WTC11 (cell line): Measurements from ENCODE around the gene ZNF213. TPM values are rescaled to one million over a fixed set of nuclear protein-coding genes. Genes with fewer than 3 reads are reported as not detected.
A peak's percentile ranks its signal among the peaks of the same experiment; 100 is the strongest.

ENCODE experiments used
- ATAC-seq: fragments of 200-7000 bp; cut with Tn5 transposase; 2 replicates; pipeline ENCODE4 v1.10.0; 2021; ENCODE audit warnings: mild to moderate bottlenecking, moderate library complexity
- CTCF ChIA-PET: fragments of 300-600 bp; sonication (Branson Sonifier 250); formaldehyde crosslinking; loops from one replicate; lab custom pipeline; 2021; ENCODE audit warnings: antibody characterized with exemption; lab: Charles Lee
- POLR2A ChIA-PET: fragments of 350-600 bp; sonication (Branson Sonifier 250); formaldehyde crosslinking; loops from one replicate; lab custom pipeline; 2021; ENCODE audit warnings: antibody characterized with exemption; lab: Charles Lee
- DNase-seq: peaks from one replicate; pipeline ENCODE4 v3.0.0; 2021; ENCODE audit warnings: low spot score
- H3K27ac Mint-ChIP-seq: 2 replicates; pipeline ENCODE4 v1.8.0; 2021; ENCODE audit warnings: mixed read lengths
- H3K27me3 Mint-ChIP-seq: 2 replicates; pipeline ENCODE4 v1.8.0; 2021; ENCODE audit warnings: low read depth, mild to moderate bottlenecking, moderate library complexity, mixed read lengths
- H3K36me3 Mint-ChIP-seq: 2 replicates; pipeline ENCODE4 v1.8.0; 2021; ENCODE audit warnings: mixed read lengths
- H3K4me1 Mint-ChIP-seq: 2 replicates; pipeline ENCODE4 v1.8.0; 2022; ENCODE audit warnings: mixed read lengths
- H3K4me3 Mint-ChIP-seq: 2 replicates; pipeline ENCODE4 v1.8.0; 2021; ENCODE audit warnings: mild to moderate bottlenecking, moderate library complexity, mixed read lengths
- H3K9me3 Mint-ChIP-seq: 2 replicates; pipeline ENCODE4 v1.8.0; 2021; ENCODE audit warnings: mixed read lengths
- CREM ChIP-seq: sonication (generic); formaldehyde crosslinking; IDR thresholded peaks from 2 replicates; pipeline ENCODE4 v1.8.1; 2022; ENCODE audit warnings: mild to moderate bottlenecking, missing genetic modification reagents, moderate library complexity
- EMX1 ChIP-seq: fragments of 250-450 bp; sonication (Bioruptor Pico); IDR thresholded peaks from 2 replicates; pipeline ENCODE4 v1.8.0; 2021; ENCODE audit warnings: mild to moderate bottlenecking
- JUN ChIP-seq: sonication (generic); formaldehyde crosslinking; IDR thresholded peaks from 2 replicates; pipeline ENCODE4 v1.8.0; 2023; ENCODE audit warnings: mild to moderate bottlenecking, missing genetic modification reagents
- NR2C2 ChIP-seq: sonication (generic); formaldehyde crosslinking; IDR thresholded peaks from 2 replicates; pipeline ENCODE4 v1.8.0; 2022; ENCODE audit warnings: mild to moderate bottlenecking, missing genetic modification reagents
- NR3C1 ChIP-seq: sonication (generic); formaldehyde crosslinking; conservative IDR thresholded peaks from 2 replicates; pipeline ENCODE4 v1.8.1; 2023; ENCODE audit warnings: low read depth, mild to moderate bottlenecking, missing genetic modification reagents
- SMAD3 ChIP-seq: sonication (generic); formaldehyde crosslinking; IDR thresholded peaks from 2 replicates; pipeline ENCODE4 v1.8.0; 2022; ENCODE audit warnings: missing genetic modification reagents, mild to moderate bottlenecking, borderline replicate concordance
- SOX15 ChIP-seq: fragments of 250-450 bp; sonication (Bioruptor Pico); IDR thresholded peaks from 2 replicates; pipeline ENCODE4 v1.9.0; 2021; ENCODE audit warnings: mild to moderate bottlenecking
- SP1 ChIP-seq: sonication (generic); formaldehyde crosslinking; conservative IDR thresholded peaks from 2 replicates; pipeline ENCODE4 v1.8.1; 2022; ENCODE audit warnings: missing genetic modification reagents
- TCF7 ChIP-seq: sonication (generic); formaldehyde crosslinking; IDR thresholded peaks from 2 replicates; pipeline ENCODE4 v1.8.0; 2022; ENCODE audit warnings: mild to moderate bottlenecking, low read depth, missing genetic modification reagents, moderate library complexity
- TEAD4 ChIP-seq: sonication (generic); formaldehyde crosslinking; IDR thresholded peaks from 2 replicates; pipeline ENCODE4 v1.8.0; 2022; ENCODE audit warnings: mild to moderate bottlenecking, missing genetic modification reagents
- ZNF121 ChIP-seq: sonication (generic); formaldehyde crosslinking; IDR thresholded peaks from 2 replicates; pipeline ENCODE4 v1.8.0; 2023; ENCODE audit warnings: missing genetic modification reagents
- ZNF423 ChIP-seq: fragments of 250-450 bp; sonication (Bioruptor Pico); IDR thresholded peaks from 2 replicates; pipeline ENCODE4 v2.1.2; 2022; ENCODE audit warnings: mild to moderate bottlenecking, moderate library complexity
- total RNA-seq: library from RNA; stranded (reverse); gene quantifications from 3 replicates; pipeline ENCODE4 v1.2.3, GENCODE V29; 2021
- TF ChIP-seq, protein P1 (sequence below): fragments of 200-600 bp; IDR thresholded peaks from 2 replicates; pipeline ENCODE4 v1.8.0; 2022; ENCODE audit warnings: antibody characterized with exemption
- TF ChIP-seq, protein P2 (sequence below): sonication (generic); formaldehyde crosslinking; IDR thresholded peaks from 2 replicates; pipeline ENCODE4 v1.8.0; 2023; ENCODE audit warnings: mild to moderate bottlenecking, missing genetic modification reagents
- TF ChIP-seq, protein P3 (sequence below): sonication (generic); formaldehyde crosslinking; IDR thresholded peaks from 2 replicates; pipeline ENCODE4 v1.8.1; 2023; ENCODE audit warnings: mild to moderate bottlenecking, missing genetic modification reagents, moderate library complexity
- TF ChIP-seq, protein P4 (sequence below): fragments of 250-450 bp; sonication (Bioruptor Pico); IDR thresholded peaks from 2 replicates; pipeline ENCODE4 v1.9.0; 2021; ENCODE audit warnings: moderate library complexity, mild to moderate bottlenecking, inconsistent platforms, borderline replicate concordance
- TF ChIP-seq, protein P5 (sequence below): sonication (generic); formaldehyde crosslinking; IDR thresholded peaks from 2 replicates; pipeline ENCODE4 v1.8.1; 2022; ENCODE audit warnings: low read depth, mild to moderate bottlenecking, moderate library complexity, missing genetic modification reagents, borderline replicate concordance
- TF ChIP-seq, protein P6 (sequence below): sonication (generic); formaldehyde crosslinking; IDR thresholded peaks from 2 replicates; pipeline ENCODE4 v1.8.1; 2023; ENCODE audit warnings: mild to moderate bottlenecking, missing genetic modification reagents
- TF ChIP-seq, protein P7 (sequence below): sonication (generic); formaldehyde crosslinking; IDR thresholded peaks from 2 replicates; pipeline ENCODE4 v1.8.1; 2023; ENCODE audit warnings: mild to moderate bottlenecking, moderate library complexity, missing genetic modification reagents
- TF ChIP-seq, protein P8 (sequence below): sonication (generic); formaldehyde crosslinking; IDR thresholded peaks from 2 replicates; pipeline ENCODE4 v1.8.1; 2022; ENCODE audit warnings: mild to moderate bottlenecking, moderate library complexity, missing genetic modification reagents

The ZNF213 gene
- total RNA-seq, 1 experiment from 2014 or later = 11.6 TPM

DNA sequence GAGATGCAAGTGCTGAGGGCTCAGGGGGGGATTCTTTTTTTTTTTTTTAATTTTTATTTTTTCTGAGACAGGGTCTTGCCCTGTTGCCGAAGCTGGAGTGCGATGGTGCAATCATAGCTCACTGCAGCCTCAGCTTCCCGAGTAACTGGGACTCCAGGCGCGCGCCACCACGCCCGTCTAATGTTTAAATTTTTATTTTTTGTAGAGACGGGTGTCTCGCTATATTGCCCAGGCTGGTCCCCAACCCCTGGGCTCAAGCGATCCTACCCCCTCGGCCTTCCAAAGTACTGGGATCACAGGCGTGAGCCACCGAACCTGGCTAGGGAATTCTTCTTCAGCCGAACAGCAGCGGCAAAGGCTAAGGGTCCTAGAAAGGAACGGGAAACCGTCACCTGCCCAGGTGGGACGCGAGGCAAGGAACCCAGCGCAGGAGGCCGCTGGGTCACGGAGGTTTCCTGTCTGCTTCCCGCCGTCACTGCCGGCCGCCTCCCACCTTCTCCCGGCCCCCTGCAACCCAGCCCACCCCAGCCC lies 39.9 kb downstream of the ZNF213 start:
- Mint-ChIP-seq H3K36me3 (no peaks in the 10 kb centered on the region), H3K9me3 (no peaks in the 10 kb centered on the region), H3K4me3 (peak overlapping the region; percentile 75), H3K4me1 (peaks cover 25% of the 10 kb centered on the region), H3K27ac (no peak overlapping the region), H3K27me3 (peaks cover 57% of the 10 kb centered on the region)
- peak; percentile 85; the same call in 1 of the 2 replicates for TF ChIP-seq ZNF121
- no peak for TF ChIP-seq TCF7 (CRISPR knock-in tag)
- ATAC-seq (no peak), DNase-seq (no peak)
- ChIA-PET POLR2A (interaction anchor here (0.9 to 5.7 kb wide), 3 partner anchors 10 to 23 kb away, joined by 5 to 46 read pairs (median 7); no protein-coding TSS in a partner anchor), CTCF (interaction anchor here (0.6 to 9.7 kb wide), 24 partner anchors 9 to 226 kb away, joined by 3 to 95 read pairs (median 6); partner anchors contain the start of genes CLDN9, OR1F1, ZNF174 and ZNF213)

DNA sequence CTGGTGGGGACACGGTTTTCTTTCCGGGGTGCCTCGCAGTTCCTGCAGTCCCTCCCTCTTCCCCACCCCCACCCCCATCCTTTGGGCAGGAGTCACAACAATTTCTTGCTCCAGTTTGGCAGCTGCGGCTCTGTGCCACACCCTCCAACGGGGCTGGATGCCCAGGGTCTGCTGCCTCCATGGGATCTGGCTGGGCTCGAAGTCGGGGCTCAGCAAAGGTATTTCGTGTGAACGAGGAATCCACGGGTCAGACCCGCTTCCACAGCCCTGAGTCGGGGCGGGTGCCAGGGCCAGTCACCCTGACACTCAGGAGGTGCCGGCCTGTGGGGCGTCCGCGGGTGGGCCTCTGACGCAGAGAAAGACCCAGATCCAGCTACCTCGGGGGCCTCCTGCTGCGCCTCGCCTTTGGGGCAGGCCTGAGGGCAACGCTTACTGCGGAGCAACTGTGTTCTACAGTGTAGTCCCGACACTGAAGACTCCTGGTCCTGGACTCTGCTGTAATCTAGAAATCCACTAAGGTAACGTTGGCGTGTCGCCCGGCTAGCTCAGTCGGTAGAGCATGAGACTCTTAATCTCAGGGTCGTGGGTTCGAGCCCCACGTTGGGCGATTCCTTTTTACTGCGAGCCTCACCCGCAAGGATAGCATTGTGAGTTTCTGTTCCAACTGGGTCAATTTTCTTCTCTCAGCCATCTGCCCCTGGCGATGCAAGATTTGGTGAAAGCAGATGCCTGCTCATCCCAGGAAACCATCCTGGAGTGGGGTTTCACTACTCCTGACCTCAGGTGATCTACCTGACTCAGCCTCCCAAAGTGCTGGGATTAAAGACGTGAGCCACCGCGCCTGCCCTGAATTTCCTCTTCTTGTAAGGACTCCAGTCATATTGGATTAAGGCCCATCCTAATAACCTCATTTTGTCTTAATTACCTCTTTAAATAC lies 40.6 kb downstream of the ZNF213 start:
- Mint-ChIP-seq H3K4me3 (peak overlapping the region; percentile 75), H3K36me3 (no peaks in the 10 kb centered on the region), H3K27me3 (peaks cover 57% of the 10 kb centered on the region), H3K27ac (no peak overlapping the region; the same call in 1 of the 2 replicates), H3K9me3 (no peaks in the 10 kb centered on the region), H3K4me1 (peaks cover 23% of the 10 kb centered on the region)
- DNase-seq (peak; percentile 86), ATAC-seq (peak; percentile 5)
- POLR2A ChIA-PET = interaction anchor here (0.6 to 5.7 kb wide), 3 partner anchors 9 to 452 kb away, joined by 3 to 46 read pairs (median 5); no protein-coding TSS in a partner anchor
- CTCF ChIA-PET = interaction anchor here (0.6 to 9.7 kb wide), 18 partner anchors 8 to 226 kb away, joined by 3 to 95 read pairs (median 6); partner anchors contain the start of genes OR1F1, ZNF174, ZSCAN10 and ZSCAN32
- TF ChIP-seq SOX15 (CRISPR knock-in tag) = no peak
- 0 out of 2 replicates have a peak, but pooled peaks have one; percentile 23 for TF ChIP-seq SP1 (CRISPR knock-in tag)
- TF ChIP-seq, protein P1, sequence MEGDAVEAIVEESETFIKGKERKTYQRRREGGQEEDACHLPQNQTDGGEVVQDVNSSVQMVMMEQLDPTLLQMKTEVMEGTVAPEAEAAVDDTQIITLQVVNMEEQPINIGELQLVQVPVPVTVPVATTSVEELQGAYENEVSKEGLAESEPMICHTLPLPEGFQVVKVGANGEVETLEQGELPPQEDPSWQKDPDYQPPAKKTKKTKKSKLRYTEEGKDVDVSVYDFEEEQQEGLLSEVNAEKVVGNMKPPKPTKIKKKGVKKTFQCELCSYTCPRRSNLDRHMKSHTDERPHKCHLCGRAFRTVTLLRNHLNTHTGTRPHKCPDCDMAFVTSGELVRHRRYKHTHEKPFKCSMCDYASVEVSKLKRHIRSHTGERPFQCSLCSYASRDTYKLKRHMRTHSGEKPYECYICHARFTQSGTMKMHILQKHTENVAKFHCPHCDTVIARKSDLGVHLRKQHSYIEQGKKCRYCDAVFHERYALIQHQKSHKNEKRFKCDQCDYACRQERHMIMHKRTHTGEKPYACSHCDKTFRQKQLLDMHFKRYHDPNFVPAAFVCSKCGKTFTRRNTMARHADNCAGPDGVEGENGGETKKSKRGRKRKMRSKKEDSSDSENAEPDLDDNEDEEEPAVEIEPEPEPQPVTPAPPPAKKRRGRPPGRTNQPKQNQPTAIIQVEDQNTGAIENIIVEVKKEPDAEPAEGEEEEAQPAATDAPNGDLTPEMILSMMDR = no peak
- TF ChIP-seq, protein P2, sequence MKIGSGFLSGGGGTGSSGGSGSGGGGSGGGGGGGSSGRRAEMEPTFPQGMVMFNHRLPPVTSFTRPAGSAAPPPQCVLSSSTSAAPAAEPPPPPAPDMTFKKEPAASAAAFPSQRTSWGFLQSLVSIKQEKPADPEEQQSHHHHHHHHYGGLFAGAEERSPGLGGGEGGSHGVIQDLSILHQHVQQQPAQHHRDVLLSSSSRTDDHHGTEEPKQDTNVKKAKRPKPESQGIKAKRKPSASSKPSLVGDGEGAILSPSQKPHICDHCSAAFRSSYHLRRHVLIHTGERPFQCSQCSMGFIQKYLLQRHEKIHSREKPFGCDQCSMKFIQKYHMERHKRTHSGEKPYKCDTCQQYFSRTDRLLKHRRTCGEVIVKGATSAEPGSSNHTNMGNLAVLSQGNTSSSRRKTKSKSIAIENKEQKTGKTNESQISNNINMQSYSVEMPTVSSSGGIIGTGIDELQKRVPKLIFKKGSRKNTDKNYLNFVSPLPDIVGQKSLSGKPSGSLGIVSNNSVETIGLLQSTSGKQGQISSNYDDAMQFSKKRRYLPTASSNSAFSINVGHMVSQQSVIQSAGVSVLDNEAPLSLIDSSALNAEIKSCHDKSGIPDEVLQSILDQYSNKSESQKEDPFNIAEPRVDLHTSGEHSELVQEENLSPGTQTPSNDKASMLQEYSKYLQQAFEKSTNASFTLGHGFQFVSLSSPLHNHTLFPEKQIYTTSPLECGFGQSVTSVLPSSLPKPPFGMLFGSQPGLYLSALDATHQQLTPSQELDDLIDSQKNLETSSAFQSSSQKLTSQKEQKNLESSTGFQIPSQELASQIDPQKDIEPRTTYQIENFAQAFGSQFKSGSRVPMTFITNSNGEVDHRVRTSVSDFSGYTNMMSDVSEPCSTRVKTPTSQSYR = no peak
- TF ChIP-seq, protein P3, sequence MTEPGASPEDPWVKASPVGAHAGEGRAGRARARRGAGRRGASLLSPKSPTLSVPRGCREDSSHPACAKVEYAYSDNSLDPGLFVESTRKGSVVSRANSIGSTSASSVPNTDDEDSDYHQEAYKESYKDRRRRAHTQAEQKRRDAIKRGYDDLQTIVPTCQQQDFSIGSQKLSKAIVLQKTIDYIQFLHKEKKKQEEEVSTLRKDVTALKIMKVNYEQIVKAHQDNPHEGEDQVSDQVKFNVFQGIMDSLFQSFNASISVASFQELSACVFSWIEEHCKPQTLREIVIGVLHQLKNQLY = no peak
- TF ChIP-seq ZNF423 (CRISPR knock-in tag) = peak; percentile 37
- TF ChIP-seq, protein P4, sequence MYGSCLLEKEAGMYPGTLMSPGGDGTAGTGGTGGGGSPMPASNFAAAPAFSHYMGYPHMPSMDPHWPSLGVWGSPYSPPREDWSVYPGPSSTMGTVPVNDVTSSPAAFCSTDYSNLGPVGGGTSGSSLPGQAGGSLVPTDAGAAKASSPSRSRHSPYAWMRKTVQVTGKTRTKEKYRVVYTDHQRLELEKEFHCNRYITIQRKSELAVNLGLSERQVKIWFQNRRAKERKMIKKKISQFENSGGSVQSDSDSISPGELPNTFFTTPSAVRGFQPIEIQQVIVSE (CRISPR knock-in tag) = no peak
- TF ChIP-seq, protein P5, sequence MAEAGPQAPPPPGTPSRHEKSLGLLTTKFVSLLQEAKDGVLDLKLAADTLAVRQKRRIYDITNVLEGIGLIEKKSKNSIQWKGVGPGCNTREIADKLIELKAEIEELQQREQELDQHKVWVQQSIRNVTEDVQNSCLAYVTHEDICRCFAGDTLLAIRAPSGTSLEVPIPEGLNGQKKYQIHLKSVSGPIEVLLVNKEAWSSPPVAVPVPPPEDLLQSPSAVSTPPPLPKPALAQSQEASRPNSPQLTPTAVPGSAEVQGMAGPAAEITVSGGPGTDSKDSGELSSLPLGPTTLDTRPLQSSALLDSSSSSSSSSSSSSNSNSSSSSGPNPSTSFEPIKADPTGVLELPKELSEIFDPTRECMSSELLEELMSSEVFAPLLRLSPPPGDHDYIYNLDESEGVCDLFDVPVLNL = no peak
- peak; percentile 42; the same call in 1 of the 2 replicates for TF ChIP-seq CREM (CRISPR knock-in tag)
- no peak for TF ChIP-seq TEAD4 (CRISPR knock-in tag)
- TF ChIP-seq ZNF121 = peak; percentile 44; the same call in 1 of the 2 replicates
- TF ChIP-seq, protein P6, sequence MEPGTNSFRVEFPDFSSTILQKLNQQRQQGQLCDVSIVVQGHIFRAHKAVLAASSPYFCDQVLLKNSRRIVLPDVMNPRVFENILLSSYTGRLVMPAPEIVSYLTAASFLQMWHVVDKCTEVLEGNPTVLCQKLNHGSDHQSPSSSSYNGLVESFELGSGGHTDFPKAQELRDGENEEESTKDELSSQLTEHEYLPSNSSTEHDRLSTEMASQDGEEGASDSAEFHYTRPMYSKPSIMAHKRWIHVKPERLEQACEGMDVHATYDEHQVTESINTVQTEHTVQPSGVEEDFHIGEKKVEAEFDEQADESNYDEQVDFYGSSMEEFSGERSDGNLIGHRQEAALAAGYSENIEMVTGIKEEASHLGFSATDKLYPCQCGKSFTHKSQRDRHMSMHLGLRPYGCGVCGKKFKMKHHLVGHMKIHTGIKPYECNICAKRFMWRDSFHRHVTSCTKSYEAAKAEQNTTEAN (CRISPR knock-in tag) = no peak
- no peak for TF ChIP-seq EMX1 (CRISPR knock-in tag)
- no peak for TF ChIP-seq NR3C1 (CRISPR knock-in tag)
- TF ChIP-seq SMAD3 = no peak
- TF ChIP-seq, protein P7, sequence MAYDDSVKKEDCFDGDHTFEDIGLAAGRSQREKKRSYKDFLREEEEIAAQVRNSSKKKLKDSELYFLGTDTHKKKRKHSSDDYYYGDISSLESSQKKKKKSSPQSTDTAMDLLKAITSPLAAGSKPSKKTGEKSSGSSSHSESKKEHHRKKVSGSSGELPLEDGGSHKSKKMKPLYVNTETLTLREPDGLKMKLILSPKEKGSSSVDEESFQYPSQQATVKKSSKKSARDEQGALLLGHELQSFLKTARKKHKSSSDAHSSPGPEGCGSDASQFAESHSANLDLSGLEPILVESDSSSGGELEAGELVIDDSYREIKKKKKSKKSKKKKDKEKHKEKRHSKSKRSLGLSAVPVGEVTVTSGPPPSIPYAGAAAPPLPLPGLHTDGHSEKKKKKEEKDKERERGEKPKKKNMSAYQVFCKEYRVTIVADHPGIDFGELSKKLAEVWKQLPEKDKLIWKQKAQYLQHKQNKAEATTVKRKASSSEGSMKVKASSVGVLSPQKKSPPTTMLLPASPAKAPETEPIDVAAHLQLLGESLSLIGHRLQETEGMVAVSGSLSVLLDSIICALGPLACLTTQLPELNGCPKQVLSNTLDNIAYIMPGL (CRISPR knock-in tag) = peak; percentile 88
- TF ChIP-seq JUN = no peak
- TF ChIP-seq NR2C2 = no peak
- TF ChIP-seq, protein P8, sequence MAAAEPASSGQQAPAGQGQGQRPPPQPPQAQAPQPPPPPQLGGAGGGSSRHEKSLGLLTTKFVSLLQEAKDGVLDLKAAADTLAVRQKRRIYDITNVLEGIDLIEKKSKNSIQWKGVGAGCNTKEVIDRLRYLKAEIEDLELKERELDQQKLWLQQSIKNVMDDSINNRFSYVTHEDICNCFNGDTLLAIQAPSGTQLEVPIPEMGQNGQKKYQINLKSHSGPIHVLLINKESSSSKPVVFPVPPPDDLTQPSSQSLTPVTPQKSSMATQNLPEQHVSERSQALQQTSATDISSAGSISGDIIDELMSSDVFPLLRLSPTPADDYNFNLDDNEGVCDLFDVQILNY (CRISPR knock-in tag) = 0 out of 2 replicates have a peak, but pooled peaks have one; percentile 18
